HEK293 (cell line): ENCODE data around the gene DDIT4.

Experiments
- GLIS1 ChIP-seq: fragments of 450-650 bp; formaldehyde crosslinking; IDR thresholded peaks from 2 replicates; pipeline ENCODE4 v1.5.1; 2016; ENCODE audit warnings: missing biosample characterization, missing genetic modification characterization
- GLIS2 ChIP-seq: fragments of 450-650 bp; formaldehyde crosslinking; IDR thresholded peaks from 2 replicates; pipeline ENCODE4 v1.5.1; 2016; ENCODE audit warnings: missing biosample characterization, missing genetic modification characterization
- IKZF3 ChIP-seq: fragments of 450-650 bp; IDR thresholded peaks from 2 replicates; pipeline ENCODE4 v1.5.0; 2018; ENCODE audit warnings: missing biosample characterization, mild to moderate bottlenecking, missing genetic modification characterization, moderate library complexity
- RBAK ChIP-seq: fragments of 450-650 bp; formaldehyde crosslinking; IDR thresholded peaks from 2 replicates; pipeline ENCODE4 v1.5.1; 2016; ENCODE audit warnings: missing biosample characterization, missing genetic modification characterization
- SP7 ChIP-seq: fragments of 450-650 bp; formaldehyde crosslinking; IDR thresholded peaks from 2 replicates; pipeline ENCODE4 v1.5.1; 2016; ENCODE audit warnings: missing biosample characterization, missing genetic modification characterization
- TCF7L2 ChIP-seq: IDR thresholded peaks from 2 replicates; pipeline ENCODE4 v1.6.1; 2011; ENCODE audit warnings: low read depth, mild to moderate bottlenecking, inconsistent platforms, low read length, moderate library complexity, borderline replicate concordance
- YY2 ChIP-seq: fragments of 450-650 bp; formaldehyde crosslinking; IDR thresholded peaks from 2 replicates; pipeline ENCODE4 v1.5.1; 2016; ENCODE audit warnings: missing biosample characterization, missing genetic modification characterization
- ZBTB17 ChIP-seq: fragments of 450-650 bp; formaldehyde crosslinking; IDR thresholded peaks from 2 replicates; pipeline ENCODE4 v1.5.1; 2016; ENCODE audit warnings: missing biosample characterization, missing genetic modification characterization
- ZBTB48 ChIP-seq: fragments of 450-650 bp; formaldehyde crosslinking; IDR thresholded peaks from 2 replicates; pipeline ENCODE4 v1.5.1; 2016; ENCODE audit warnings: missing biosample characterization, missing genetic modification characterization
- ZEB2 ChIP-seq: fragments of 450-650 bp; formaldehyde crosslinking; IDR thresholded peaks from 2 replicates; pipeline ENCODE4 v1.5.1; 2016; ENCODE audit warnings: missing biosample characterization, missing genetic modification characterization
- ZFP3 ChIP-seq: fragments of 450-650 bp; formaldehyde crosslinking; IDR thresholded peaks from 2 replicates; pipeline ENCODE4 v1.5.1; 2016; ENCODE audit warnings: low read depth, missing biosample characterization, missing genetic modification characterization
- ZNF114 ChIP-seq: fragments of 450-650 bp; formaldehyde crosslinking; IDR thresholded peaks from 2 replicates; pipeline ENCODE4 v1.5.0; 2017; ENCODE audit warnings: missing biosample characterization, missing genetic modification characterization
- ZNF132 ChIP-seq: fragments of 450-650 bp; formaldehyde crosslinking; IDR thresholded peaks from 2 replicates; pipeline ENCODE4 v1.5.1; 2017; ENCODE audit warnings: missing biosample characterization, missing genetic modification characterization, borderline replicate concordance
- ZNF155 ChIP-seq: fragments of 450-650 bp; formaldehyde crosslinking; IDR thresholded peaks from 2 replicates; pipeline ENCODE4 v1.5.1; 2016; ENCODE audit warnings: missing biosample characterization, missing genetic modification characterization
- ZNF292 ChIP-seq: fragments of 450-650 bp; formaldehyde crosslinking; IDR thresholded peaks from 2 replicates; pipeline ENCODE4 v1.5.1; 2016; ENCODE audit warnings: low read depth, missing biosample characterization, missing genetic modification characterization, borderline replicate concordance
- ZNF324 ChIP-seq: fragments of 450-650 bp; formaldehyde crosslinking; IDR thresholded peaks from 2 replicates; pipeline ENCODE4 v1.5.1; 2016; ENCODE audit warnings: missing biosample characterization, missing genetic modification characterization
- ZNF350 ChIP-seq: fragments of 450-650 bp; formaldehyde crosslinking; IDR thresholded peaks from 2 replicates; pipeline ENCODE4 v1.5.0; 2017; ENCODE audit warnings: missing biosample characterization, mild to moderate bottlenecking, missing genetic modification characterization
- ZNF521 ChIP-seq: fragments of 450-650 bp; formaldehyde crosslinking; IDR thresholded peaks from 2 replicates; pipeline ENCODE4 v1.5.1; 2017; ENCODE audit warnings: missing biosample characterization, mild to moderate bottlenecking, missing genetic modification characterization
- ZNF530 ChIP-seq: fragments of 450-650 bp; formaldehyde crosslinking; IDR thresholded peaks from 2 replicates; pipeline ENCODE4 v1.5.1; 2016; ENCODE audit warnings: low read depth, missing biosample characterization, missing genetic modification characterization
- ZNF585B ChIP-seq: fragments of 450-650 bp; formaldehyde crosslinking; IDR thresholded peaks from 2 replicates; pipeline ENCODE4 v1.5.1; 2016; ENCODE audit warnings: missing biosample characterization, missing genetic modification characterization
- ZNF596 ChIP-seq: fragments of 450-650 bp; IDR thresholded peaks from 2 replicates; pipeline ENCODE4 v1.5.0; 2018; ENCODE audit warnings: missing biosample characterization, mild to moderate bottlenecking, missing genetic modification characterization, moderate library complexity
- ZNF600 ChIP-seq: fragments of 450-650 bp; formaldehyde crosslinking; IDR thresholded peaks from 2 replicates; pipeline ENCODE4 v1.5.1; 2016; ENCODE audit warnings: missing biosample characterization, missing genetic modification characterization
- ZNF610 ChIP-seq: fragments of 450-650 bp; formaldehyde crosslinking; IDR thresholded peaks from 2 replicates; pipeline ENCODE4 v1.5.1; 2016; ENCODE audit warnings: missing biosample characterization, missing genetic modification characterization, borderline replicate concordance
- ZNF664 ChIP-seq: fragments of 450-650 bp; formaldehyde crosslinking; IDR thresholded peaks from 2 replicates; pipeline ENCODE4 v1.5.1; 2016; ENCODE audit warnings: missing biosample characterization, missing genetic modification characterization
- ZNF677 ChIP-seq: fragments of 450-650 bp; IDR thresholded peaks from 2 replicates; pipeline ENCODE4 v1.5.0; 2018; ENCODE audit warnings: missing biosample characterization, mild to moderate bottlenecking, missing genetic modification characterization, moderate library complexity
- TF ChIP-seq, protein P1 (sequence below): fragments of 450-650 bp; formaldehyde crosslinking; optimal IDR thresholded peaks from 2 replicates; pipeline ENCODE3; 2016; ENCODE audit warnings: missing biosample characterization, mild to moderate bottlenecking, missing genetic modification characterization
- TF ChIP-seq, protein P2 (sequence below): fragments of 450-650 bp; formaldehyde crosslinking; IDR thresholded peaks from 2 replicates; pipeline ENCODE4 v1.5.1; 2016; ENCODE audit warnings: missing biosample characterization, missing genetic modification characterization
- TF ChIP-seq, protein P3 (sequence below): fragments of 450-650 bp; formaldehyde crosslinking; IDR thresholded peaks from 2 replicates; pipeline ENCODE4 v1.5.1; 2016; ENCODE audit warnings: missing biosample characterization, missing genetic modification characterization
- TF ChIP-seq, protein P4 (sequence below): fragments of 450-650 bp; formaldehyde crosslinking; IDR thresholded peaks from 2 replicates; pipeline ENCODE4 v1.5.1; 2016; ENCODE audit warnings: missing biosample characterization, missing genetic modification characterization
- TF ChIP-seq, protein P5 (sequence below): fragments of 450-650 bp; formaldehyde crosslinking; IDR thresholded peaks from 2 replicates; pipeline ENCODE4 v1.5.1; 2016; ENCODE audit warnings: missing biosample characterization, missing genetic modification characterization
- TF ChIP-seq, protein P6 (sequence below): fragments of 450-650 bp; formaldehyde crosslinking; IDR thresholded peaks from 2 replicates; pipeline ENCODE4 v1.5.1; 2017; ENCODE audit warnings: missing biosample characterization, missing genetic modification characterization

Gene DDIT4

DNA sequence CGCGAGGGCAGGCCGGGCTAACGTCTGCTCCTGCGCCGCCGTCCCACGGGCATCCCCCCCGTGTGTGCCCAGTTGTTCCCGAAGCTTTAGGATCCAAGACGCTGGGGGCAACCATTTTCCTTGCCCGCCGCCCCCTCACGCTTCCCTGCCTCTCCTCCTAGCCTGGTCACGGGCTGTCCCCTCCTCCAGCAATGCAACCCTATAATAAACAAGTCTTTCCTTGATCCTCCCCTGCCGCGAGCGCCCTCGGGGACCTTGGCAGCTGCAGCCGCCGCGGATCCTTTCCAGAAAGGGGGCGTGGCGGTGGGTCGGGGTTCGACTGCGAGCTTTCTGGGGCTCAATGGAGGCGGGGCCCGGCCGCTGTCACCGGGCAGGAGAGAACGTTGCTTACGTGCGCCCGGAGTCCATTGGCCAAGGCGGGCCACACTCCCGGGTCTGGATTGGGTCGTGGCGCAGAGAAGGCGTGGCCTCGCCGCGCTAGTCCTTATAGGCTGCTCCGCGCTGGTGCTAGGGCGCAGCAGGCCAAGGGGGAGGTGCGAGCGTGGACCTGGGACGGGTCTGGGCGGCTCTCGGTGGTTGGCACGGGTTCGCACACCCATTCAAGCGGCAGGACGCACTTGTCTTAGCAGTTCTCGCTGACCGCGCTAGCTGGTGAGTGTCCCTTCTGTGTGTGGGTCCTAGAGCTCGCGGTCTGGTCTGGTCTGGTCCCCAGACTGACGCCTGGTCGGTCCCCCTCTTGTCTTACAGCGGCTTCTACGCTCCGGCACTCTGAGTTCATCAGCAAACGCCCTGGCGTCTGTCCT, at the start of gene DDIT4 (continued):
- TF ChIP-seq ZNF292 (tag by site-specific recombination) (no peak), ZNF664 (tag by site-specific recombination) (no peak), RBAK (no peak), IKZF3 (peak; percentile 99), GLIS1 (peak; percentile 94), ZNF600 (tag by site-specific recombination) (peak; percentile 84), TCF7L2 (no peak), YY2 (tag by site-specific recombination) (peak; percentile 50; the same call in 1 of the 2 replicates), ZFP3 (no peak), ZNF324 (peak; percentile 74), ZBTB17 (peak; percentile 69), ZNF677 (tag by site-specific recombination) (no peak), ZBTB48 (tag by site-specific recombination) (peak; percentile 61; the same call in 1 of the 2 replicates), ZNF114 (tag by site-specific recombination) (no peak), ZNF155 (no peak), ZNF350 (tag by site-specific recombination) (no peak), ZEB2 (peak; percentile 42), ZNF530 (tag by site-specific recombination) (no peak), ZNF596 (no peak), ZNF521 (tag by site-specific recombination) (no peak), ZNF132 (no peak), ZNF610 (tag by site-specific recombination) (peak; percentile 20; the same call in 1 of the 2 replicates), GLIS2 (tag by site-specific recombination) (peak; percentile 96), ZNF585B (tag by site-specific recombination) (no peak), SP7 (tag by site-specific recombination) (peak; percentile 97)
- TF ChIP-seq, protein P1, sequence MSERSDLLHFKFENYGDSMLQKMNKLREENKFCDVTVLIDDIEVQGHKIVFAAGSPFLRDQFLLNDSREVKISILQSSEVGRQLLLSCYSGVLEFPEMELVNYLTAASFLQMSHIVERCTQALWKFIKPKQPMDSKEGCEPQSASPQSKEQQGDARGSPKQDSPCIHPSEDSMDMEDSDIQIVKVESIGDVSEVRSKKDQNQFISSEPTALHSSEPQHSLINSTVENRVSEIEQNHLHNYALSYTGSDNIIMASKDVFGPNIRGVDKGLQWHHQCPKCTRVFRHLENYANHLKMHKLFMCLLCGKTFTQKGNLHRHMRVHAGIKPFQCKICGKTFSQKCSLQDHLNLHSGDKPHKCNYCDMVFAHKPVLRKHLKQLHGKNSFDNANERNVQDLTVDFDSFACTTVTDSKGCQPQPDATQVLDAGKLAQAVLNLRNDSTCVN (tag by site-specific recombination), result peak; percentile 63
- TF ChIP-seq, protein P2, sequence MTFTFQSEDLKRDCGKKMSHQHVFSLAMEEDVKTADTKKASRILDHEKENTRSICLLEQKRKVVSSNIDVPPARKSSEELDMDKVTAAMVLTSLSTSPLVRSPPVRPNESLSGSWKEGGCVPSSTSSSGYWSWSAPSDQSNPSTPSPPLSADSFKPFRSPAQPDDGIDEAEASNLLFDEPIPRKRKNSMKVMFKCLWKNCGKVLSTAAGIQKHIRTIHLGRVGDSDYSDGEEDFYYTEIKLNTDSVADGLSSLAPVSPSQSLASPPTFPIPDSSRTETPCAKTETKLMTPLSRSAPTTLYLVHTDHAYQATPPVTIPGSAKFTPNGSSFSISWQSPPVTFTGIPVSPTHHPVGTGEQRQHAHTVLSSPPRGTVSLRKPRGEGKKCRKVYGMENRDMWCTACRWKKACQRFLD, result no peak
- TF ChIP-seq, protein P3, sequence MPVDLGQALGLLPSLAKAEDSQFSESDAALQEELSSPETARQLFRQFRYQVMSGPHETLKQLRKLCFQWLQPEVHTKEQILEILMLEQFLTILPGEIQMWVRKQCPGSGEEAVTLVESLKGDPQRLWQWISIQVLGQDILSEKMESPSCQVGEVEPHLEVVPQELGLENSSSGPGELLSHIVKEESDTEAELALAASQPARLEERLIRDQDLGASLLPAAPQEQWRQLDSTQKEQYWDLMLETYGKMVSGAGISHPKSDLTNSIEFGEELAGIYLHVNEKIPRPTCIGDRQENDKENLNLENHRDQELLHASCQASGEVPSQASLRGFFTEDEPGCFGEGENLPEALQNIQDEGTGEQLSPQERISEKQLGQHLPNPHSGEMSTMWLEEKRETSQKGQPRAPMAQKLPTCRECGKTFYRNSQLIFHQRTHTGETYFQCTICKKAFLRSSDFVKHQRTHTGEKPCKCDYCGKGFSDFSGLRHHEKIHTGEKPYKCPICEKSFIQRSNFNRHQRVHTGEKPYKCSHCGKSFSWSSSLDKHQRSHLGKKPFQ (tag by site-specific recombination), result 0 out of 2 replicates have a peak, but pooled peaks have one; percentile 35
- TF ChIP-seq, protein P4, sequence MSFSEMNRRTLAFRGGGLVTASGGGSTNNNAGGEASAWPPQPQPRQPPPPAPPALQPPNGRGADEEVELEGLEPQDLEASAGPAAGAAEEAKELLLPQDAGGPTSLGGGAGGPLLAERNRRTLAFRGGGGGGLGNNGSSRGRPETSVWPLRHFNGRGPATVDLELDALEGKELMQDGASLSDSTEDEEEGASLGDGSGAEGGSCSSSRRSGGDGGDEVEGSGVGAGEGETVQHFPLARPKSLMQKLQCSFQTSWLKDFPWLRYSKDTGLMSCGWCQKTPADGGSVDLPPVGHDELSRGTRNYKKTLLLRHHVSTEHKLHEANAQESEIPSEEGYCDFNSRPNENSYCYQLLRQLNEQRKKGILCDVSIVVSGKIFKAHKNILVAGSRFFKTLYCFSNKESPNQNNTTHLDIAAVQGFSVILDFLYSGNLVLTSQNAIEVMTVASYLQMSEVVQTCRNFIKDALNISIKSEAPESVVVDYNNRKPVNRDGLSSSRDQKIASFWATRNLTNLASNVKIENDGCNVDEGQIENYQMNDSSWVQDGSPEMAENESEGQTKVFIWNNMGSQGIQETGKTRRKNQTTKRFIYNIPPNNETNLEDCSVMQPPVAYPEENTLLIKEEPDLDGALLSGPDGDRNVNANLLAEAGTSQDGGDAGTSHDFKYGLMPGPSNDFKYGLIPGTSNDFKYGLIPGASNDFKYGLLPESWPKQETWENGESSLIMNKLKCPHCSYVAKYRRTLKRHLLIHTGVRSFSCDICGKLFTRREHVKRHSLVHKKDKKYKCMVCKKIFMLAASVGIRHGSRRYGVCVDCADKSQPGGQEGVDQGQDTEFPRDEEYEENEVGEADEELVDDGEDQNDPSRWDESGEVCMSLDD, result peak; percentile 96
- TF ChIP-seq, protein P5, sequence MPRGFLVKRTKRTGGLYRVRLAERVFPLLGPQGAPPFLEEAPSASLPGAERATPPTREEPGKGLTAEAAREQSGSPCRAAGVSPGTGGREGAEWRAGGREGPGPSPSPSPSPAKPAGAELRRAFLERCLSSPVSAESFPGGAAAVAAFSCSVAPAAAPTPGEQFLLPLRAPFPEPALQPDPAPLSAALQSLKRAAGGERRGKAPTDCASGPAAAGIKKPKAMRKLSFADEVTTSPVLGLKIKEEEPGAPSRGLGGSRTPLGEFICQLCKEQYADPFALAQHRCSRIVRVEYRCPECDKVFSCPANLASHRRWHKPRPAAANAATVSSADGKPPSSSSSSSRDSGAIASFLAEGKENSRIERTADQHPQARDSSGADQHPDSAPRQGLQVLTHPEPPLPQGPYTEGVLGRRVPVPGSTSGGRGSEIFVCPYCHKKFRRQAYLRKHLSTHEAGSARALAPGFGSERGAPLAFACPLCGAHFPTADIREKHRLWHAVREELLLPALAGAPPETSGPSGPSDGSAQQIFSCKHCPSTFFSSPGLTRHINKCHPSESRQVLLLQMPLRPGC (tag by site-specific recombination), result no peak
- TF ChIP-seq, protein P6, sequence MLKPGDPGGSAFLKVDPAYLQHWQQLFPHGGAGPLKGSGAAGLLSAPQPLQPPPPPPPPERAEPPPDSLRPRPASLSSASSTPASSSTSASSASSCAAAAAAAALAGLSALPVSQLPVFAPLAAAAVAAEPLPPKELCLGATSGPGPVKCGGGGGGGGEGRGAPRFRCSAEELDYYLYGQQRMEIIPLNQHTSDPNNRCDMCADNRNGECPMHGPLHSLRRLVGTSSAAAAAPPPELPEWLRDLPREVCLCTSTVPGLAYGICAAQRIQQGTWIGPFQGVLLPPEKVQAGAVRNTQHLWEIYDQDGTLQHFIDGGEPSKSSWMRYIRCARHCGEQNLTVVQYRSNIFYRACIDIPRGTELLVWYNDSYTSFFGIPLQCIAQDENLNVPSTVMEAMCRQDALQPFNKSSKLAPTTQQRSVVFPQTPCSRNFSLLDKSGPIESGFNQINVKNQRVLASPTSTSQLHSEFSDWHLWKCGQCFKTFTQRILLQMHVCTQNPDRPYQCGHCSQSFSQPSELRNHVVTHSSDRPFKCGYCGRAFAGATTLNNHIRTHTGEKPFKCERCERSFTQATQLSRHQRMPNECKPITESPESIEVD (tag by site-specific recombination), result peak; percentile 75
